A673 (cell line): ENCODE data around the gene GPR101.

ENCODE experiments used
- EZH2 ChIP-seq: fragments of 200-600 bp; sonication (generic); IDR thresholded peaks from 2 replicates; pipeline ENCODE4 v1.6.1; 2017; ENCODE audit warnings: borderline replicate concordance, low read depth, mild to moderate bottlenecking, mixed read lengths, antibody characterized with exemption, low read length; ENCODE audit not compliant: poor library complexity, severe bottlenecking
- TF ChIP-seq, protein P1 (sequence below): fragments of 300-800, 200-600 bp; sonication (generic); conservative IDR thresholded peaks from 2 replicates; pipeline ENCODE4 v1.5.1; 2017; ENCODE audit warnings: low read depth, mild to moderate bottlenecking, antibody characterized with exemption, low read length, moderate library complexity, mixed read lengths

DNA sequence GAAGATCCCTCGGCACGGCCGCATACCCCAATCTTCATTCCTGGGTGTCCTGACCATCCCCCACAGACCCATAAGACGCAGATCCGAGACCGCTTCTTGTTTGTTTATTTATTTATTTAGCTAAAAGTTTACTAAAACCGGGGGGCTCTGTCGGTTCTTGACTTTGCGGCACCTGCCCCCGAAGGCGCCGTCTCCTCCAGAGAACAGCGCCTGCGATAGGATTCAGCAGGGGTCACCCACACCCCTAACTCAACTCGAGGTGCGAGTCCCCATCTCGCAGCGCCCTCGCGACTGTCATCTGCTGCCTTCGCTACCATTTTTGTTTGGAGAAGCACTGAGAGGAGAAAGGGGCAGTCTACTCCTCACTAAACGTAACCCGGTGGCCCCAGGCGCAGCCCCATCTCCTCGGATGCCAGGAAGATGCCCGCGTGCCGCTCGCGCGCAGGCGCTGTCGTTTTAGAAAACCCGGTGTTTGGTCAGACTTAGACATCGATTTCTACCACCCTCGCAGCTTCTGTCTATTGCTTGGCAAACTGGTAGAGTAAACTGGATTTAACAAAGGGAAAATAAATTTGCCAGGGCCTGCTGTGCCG, 18.9 kb upstream of the GPR101 start:
- TF ChIP-seq, protein P1, sequence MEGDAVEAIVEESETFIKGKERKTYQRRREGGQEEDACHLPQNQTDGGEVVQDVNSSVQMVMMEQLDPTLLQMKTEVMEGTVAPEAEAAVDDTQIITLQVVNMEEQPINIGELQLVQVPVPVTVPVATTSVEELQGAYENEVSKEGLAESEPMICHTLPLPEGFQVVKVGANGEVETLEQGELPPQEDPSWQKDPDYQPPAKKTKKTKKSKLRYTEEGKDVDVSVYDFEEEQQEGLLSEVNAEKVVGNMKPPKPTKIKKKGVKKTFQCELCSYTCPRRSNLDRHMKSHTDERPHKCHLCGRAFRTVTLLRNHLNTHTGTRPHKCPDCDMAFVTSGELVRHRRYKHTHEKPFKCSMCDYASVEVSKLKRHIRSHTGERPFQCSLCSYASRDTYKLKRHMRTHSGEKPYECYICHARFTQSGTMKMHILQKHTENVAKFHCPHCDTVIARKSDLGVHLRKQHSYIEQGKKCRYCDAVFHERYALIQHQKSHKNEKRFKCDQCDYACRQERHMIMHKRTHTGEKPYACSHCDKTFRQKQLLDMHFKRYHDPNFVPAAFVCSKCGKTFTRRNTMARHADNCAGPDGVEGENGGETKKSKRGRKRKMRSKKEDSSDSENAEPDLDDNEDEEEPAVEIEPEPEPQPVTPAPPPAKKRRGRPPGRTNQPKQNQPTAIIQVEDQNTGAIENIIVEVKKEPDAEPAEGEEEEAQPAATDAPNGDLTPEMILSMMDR = no peak; the same call in none of the 2 replicates
- no peak for TF ChIP-seq EZH2
